Keratinocyte (primary cell): ENCODE data around the gene RPL18A. TPM values are rescaled to one million over a fixed set of nuclear protein-coding genes. Genes with fewer than 3 reads are reported as not detected.

Experiments
- DNase-seq: peaks from one replicate; pipeline ENCODE4 v3.0.0-alpha.2; 2011; ENCODE audit warnings: low read depth, missing footprints, low spot score
- FAIRE-seq: peaks from 2 replicates; lab custom pipeline; 2011; peaks lifted over from hg19 to GRCh38; lab: Jason Lieb, UNC
- H2AFZ ChIP-seq: 2 replicates; pipeline ENCODE4 v1.6.0; 2012; ENCODE audit warnings: low read length, control low read depth, inconsistent platforms; ENCODE audit not compliant: control insufficient read depth
- H3K27ac ChIP-seq: 2 replicates; pipeline ENCODE4 v1.5.1; 2011; ENCODE audit warnings: low read length; ENCODE audit not compliant: control insufficient read depth, insufficient read depth
- H3K27me3 ChIP-seq: 3 replicates; pipeline ENCODE4 v1.6.0; 2011; ENCODE audit warnings: low read length; ENCODE audit not compliant: control insufficient read depth, insufficient read depth; ENCODE audit errors: extremely low read depth
- H3K36me3 ChIP-seq, 2 experiments: 2 replicates in 1 of 2; 3 replicates in 1 of 2; pipeline ENCODE4 v1.5.1; 2011; ENCODE audit warnings: low read length in 2 of 2, mild to moderate bottlenecking in 1 of 2; ENCODE audit not compliant: control insufficient read depth in 2 of 2, insufficient read depth in 2 of 2; ENCODE audit errors: extremely low read depth in 1 of 2
- H3K4me1 ChIP-seq: 3 replicates; pipeline ENCODE4 v1.5.1; 2011; ENCODE audit warnings: low read length; ENCODE audit not compliant: control insufficient read depth, insufficient read depth; ENCODE audit errors: extremely low read depth
- H3K4me2 ChIP-seq: 3 replicates; pipeline ENCODE4 v1.6.0; 2011; ENCODE audit warnings: low read depth, low read length; ENCODE audit not compliant: control insufficient read depth, insufficient read depth; ENCODE audit errors: extremely low read depth
- H3K4me3 ChIP-seq, 3 experiments: fragments of 200-600 bp in 1 of 3; sonication (generic) in 1 of 3; 2 replicates in 2 of 3; 3 replicates in 1 of 3; pipeline ENCODE4 v1.5.1; 2011 to 2016; ENCODE audit warnings: low read length in 3 of 3, mild to moderate bottlenecking in 3 of 3, control low read depth in 2 of 3, inconsistent platforms in 1 of 3, low read depth in 1 of 3, mixed read lengths in 1 of 3, mixed run types in 1 of 3, moderate library complexity in 1 of 3; ENCODE audit not compliant: control insufficient read depth in 2 of 3, insufficient read depth in 2 of 3; ENCODE audit errors: extremely low read depth in 1 of 3
- H3K79me2 ChIP-seq: 2 replicates; pipeline ENCODE4 v1.6.0; 2012; ENCODE audit warnings: low read length; ENCODE audit not compliant: control insufficient read depth, insufficient read depth
- H3K9ac ChIP-seq: 3 replicates; pipeline ENCODE4 v1.6.0; 2011; ENCODE audit warnings: low read length; ENCODE audit not compliant: control insufficient read depth, insufficient read depth; ENCODE audit errors: extremely low read depth
- H3K9me1 ChIP-seq: 3 replicates; pipeline ENCODE4 v1.6.0; 2011; ENCODE audit warnings: low read length; ENCODE audit not compliant: control insufficient read depth, insufficient read depth; ENCODE audit errors: extremely low read depth
- H3K9me3 ChIP-seq: 2 replicates; pipeline ENCODE4 v1.5.1; 2012; ENCODE audit warnings: low read depth, low read length; ENCODE audit not compliant: control insufficient read depth
- H4K20me1 ChIP-seq: 3 replicates; pipeline ENCODE4 v1.6.0; 2011; ENCODE audit warnings: low read length; ENCODE audit not compliant: control insufficient read depth, insufficient read depth; ENCODE audit errors: extremely low read depth
- EZH2 ChIP-seq: IDR thresholded peaks from one replicate; pipeline ENCODE4 v1.6.1; 2012; ENCODE audit warnings: inconsistent platforms, mild to moderate bottlenecking, low read length, moderate library complexity
- dilution Hi-C: fragments of 300-500 bp; cut with MboI; formaldehyde crosslinking; loops from one replicate; pipeline ENCODE4 v1.7.0; 2020; ENCODE audit warnings: low sequenced_read_pairs; ENCODE audit not compliant: extremely low pct_ligation_motif_present
- polyA plus RNA-seq, 5 experiments: library from polyadenylated mRNA; depleted of rRNA in 3 of 5; stranded (reverse) in 3 of 5; stranded (forward) in 1 of 5; unstranded in 1 of 5; fragments of >200 nt; gene quantifications; 1 replicate in 1 of 5; 2 replicates in 3 of 5; 3 replicates in 1 of 5; pipeline versions ENCODE4 v1.2.1 to v1.2.3, GENCODE V29; 2011 to 2012; ENCODE audit warnings: missing spikeins in 2 of 5, low read depth in 1 of 5, low replicate concordance in 1 of 5
- TF ChIP-seq, protein P1 (sequence below), 3 experiments: IDR thresholded peaks in 1 of 3; conservative IDR thresholded peaks in 1 of 3; optimal IDR thresholded peaks in 1 of 3; 2 replicates in 2 of 3; 3 replicates in 1 of 3; pipeline versions ENCODE3 to v1.5.1; 2011; ENCODE audit warnings: low read length in 3 of 3, mild to moderate bottlenecking in 3 of 3, moderate library complexity in 2 of 3, control low read depth in 1 of 3, inconsistent platforms in 1 of 3; ENCODE audit not compliant: insufficient read depth in 2 of 3; ENCODE audit errors: extremely low read depth in 1 of 3

The RPL18A gene
- polyA plus RNA-seq, 1 donor (not counting 4 experiments of a cell fraction or from before 2014, with no cell fraction given), result 1,044 TPM

- DNase-seq (no peak), FAIRE-seq (no peak)
- Histone ChIP-seq H2AFZ (no peak within 1 kb of the TSS), H3K4me2 (no peak within 1 kb of the TSS), H3K4me1 (no peaks in the 10 kb centered on the region), H3K9ac (no peak within 1 kb of the TSS), H3K9me3 (no peaks in the 10 kb centered on the region), H3K27ac (no peak within 1 kb of the TSS), H3K9me1 (no peaks in the 10 kb centered on the region), H3K27me3 (peaks cover 42% of the 10 kb centered on the region), H3K79me2 (no peaks in the 10 kb centered on the region), H3K4me3 (no peak within 1 kb of the TSS), H3K36me3 (no peaks in the 10 kb centered on the region), H4K20me1 (no peaks in the 10 kb centered on the region)
- dilution Hi-C loops, result no loop called here
- TF ChIP-seq, protein P1, sequence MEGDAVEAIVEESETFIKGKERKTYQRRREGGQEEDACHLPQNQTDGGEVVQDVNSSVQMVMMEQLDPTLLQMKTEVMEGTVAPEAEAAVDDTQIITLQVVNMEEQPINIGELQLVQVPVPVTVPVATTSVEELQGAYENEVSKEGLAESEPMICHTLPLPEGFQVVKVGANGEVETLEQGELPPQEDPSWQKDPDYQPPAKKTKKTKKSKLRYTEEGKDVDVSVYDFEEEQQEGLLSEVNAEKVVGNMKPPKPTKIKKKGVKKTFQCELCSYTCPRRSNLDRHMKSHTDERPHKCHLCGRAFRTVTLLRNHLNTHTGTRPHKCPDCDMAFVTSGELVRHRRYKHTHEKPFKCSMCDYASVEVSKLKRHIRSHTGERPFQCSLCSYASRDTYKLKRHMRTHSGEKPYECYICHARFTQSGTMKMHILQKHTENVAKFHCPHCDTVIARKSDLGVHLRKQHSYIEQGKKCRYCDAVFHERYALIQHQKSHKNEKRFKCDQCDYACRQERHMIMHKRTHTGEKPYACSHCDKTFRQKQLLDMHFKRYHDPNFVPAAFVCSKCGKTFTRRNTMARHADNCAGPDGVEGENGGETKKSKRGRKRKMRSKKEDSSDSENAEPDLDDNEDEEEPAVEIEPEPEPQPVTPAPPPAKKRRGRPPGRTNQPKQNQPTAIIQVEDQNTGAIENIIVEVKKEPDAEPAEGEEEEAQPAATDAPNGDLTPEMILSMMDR (optimal IDR thresholded peaks at IDR 0.05 in 1 of 3, IDR thresholded peaks at IDR 0.05 in 1 of 3, conservative IDR thresholded peaks at IDR 0.05 in 1 of 3; ENCODE audit: extremely low read depth in 1 of 3, insufficient read depth in 2 of 3, low read length in 3 of 3), result no peak
- TF ChIP-seq EZH2, result peak; percentile 32
Measured at GRCh38 chr19:17871878-17872250, 12.2 kb downstream of the RPL18A start, which contains the start of gene SLC5A5. TSS of gene SLC5A5 (plus strand) at chr19:17871945. CDS start at chr19:17872320, 375 bp downstream.

DNA sequence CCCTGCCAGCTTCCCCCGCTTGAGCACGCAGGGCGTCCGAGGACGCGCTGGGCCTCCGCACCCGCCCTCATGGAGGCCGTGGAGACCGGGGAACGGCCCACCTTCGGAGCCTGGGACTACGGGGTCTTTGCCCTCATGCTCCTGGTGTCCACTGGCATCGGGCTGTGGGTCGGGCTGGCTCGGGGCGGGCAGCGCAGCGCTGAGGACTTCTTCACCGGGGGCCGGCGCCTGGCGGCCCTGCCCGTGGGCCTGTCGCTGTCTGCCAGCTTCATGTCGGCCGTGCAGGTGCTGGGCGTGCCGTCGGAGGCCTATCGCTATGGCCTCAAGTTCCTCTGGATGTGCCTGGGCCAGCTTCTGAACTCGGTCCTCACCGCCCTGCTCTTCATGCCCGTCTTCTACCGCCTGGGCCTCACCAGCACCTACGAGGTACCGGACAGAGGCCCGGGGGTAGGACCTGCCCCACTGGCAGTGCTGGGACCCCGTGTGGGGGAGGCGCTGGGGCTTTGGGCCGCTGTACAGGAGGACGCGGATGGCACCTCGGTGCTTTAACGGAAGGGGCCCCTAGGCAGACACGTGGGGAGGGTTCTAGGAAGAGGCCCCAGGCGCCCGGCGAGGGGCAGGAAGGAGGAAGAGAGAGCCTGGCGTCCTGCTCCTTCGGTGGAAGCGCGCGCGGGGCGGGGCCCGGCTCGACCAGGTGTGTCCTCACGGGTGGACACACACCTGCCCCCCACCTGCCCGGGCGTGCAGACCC lies 12.7 kb downstream of the RPL18A start:
- Histone ChIP-seq H2AFZ (no peak overlapping the region), H3K27ac (no peak overlapping the region), H3K9ac (no peak overlapping the region), H3K9me3 (no peaks in the 10 kb centered on the region), H3K4me1 (no peaks in the 10 kb centered on the region), H3K4me2 (no peak overlapping the region), H3K27me3 (peaks cover 42% of the 10 kb centered on the region), H4K20me1 (no peaks in the 10 kb centered on the region), H3K9me1 (no peaks in the 10 kb centered on the region), H3K4me3 (no peak overlapping the region), H3K36me3 (no peaks in the 10 kb centered on the region), H3K79me2 (no peaks in the 10 kb centered on the region)
- no peak for DNase-seq
- dilution Hi-C loops, result no loop called here
- peak; percentile 80 for TF ChIP-seq EZH2
- TF ChIP-seq, protein P1 (optimal IDR thresholded peaks at IDR 0.05 in 1 of 3, IDR thresholded peaks at IDR 0.05 in 1 of 3, conservative IDR thresholded peaks at IDR 0.05 in 1 of 3; ENCODE audit: extremely low read depth in 1 of 3, insufficient read depth in 2 of 3, low read length in 3 of 3), result no peak
- FAIRE-seq, result no peak
